ENCODE data around the gene CNOT9. TPM values are rescaled to one million over a fixed set of nuclear protein-coding genes. Genes with fewer than 3 reads are reported as not detected.
"Not testable (repeated sequence)": the region's sequence is repeated elsewhere in the genome, so short reads cannot be mapped to it uniquely, and the experiment has no call there.

Gene CNOT9
- total RNA-seq, result 29.4 and 43.9 TPM in 2 replicates

- peak; percentile 88 for DNase-seq (ENCODE audit: low read depth)
Observed at GRCh38 chr2:218568190-218569037, at the start of gene CNOT9, which contains the start of gene USP37. TSS of gene CNOT9 (plus strand) at chr2:218568839. CDS start at chr2:218568955, 116 bp downstream. TSS of gene USP37 (minus strand) at chr2:218568351. CDS start at chr2:218558653, 9,698 bp downstream.

GRCh38 chr2:218518876-218519275 lies 49.8 kb upstream of the CNOT9 start:
- DNase-seq (ENCODE audit: low read depth), result no peak

GRCh38 chr2:218523651-218524050 lies 45.0 kb upstream of the CNOT9 start:
- no peak for DNase-seq (ENCODE audit: low read depth)

- not testable (repeated sequence) for DNase-seq (ENCODE audit: low read depth)
Observed at GRCh38 chr2:218528409-218528808, 40.2 kb upstream of the CNOT9 start.

- no peak for DNase-seq (ENCODE audit: low read depth)
Observed at GRCh38 chr2:218529990-218530389, 38.6 kb upstream of the CNOT9 start.

GRCh38 chr2:218536804-218537494 lies 31.7 kb upstream of the CNOT9 start:
- DNase-seq (ENCODE audit: low read depth), result peak; percentile 48

GRCh38 chr2:218540015-218540414 lies 28.6 kb upstream of the CNOT9 start:
- no peak for DNase-seq (ENCODE audit: low read depth)

GRCh38 chr2:218546012-218546411 lies 22.6 kb upstream of the CNOT9 start:
- DNase-seq (ENCODE audit: low read depth), result no peak

GRCh38 chr2:218547511-218547910 lies 21.1 kb upstream of the CNOT9 start:
- no peak for DNase-seq (ENCODE audit: low read depth)

GRCh38 chr2:218547978-218548377 lies 20.7 kb upstream of the CNOT9 start:
- no peak for DNase-seq (ENCODE audit: low read depth)

- DNase-seq (ENCODE audit: low read depth), result not testable (repeated sequence)
Observed at GRCh38 chr2:218554225-218554624, 14.4 kb upstream of the CNOT9 start.

GRCh38 chr2:218555527-218555926 lies 13.1 kb upstream of the CNOT9 start:
- DNase-seq (ENCODE audit: low read depth), result no peak

- DNase-seq (ENCODE audit: low read depth), result no peak
Observed at GRCh38 chr2:218557941-218558340, 10.7 kb upstream of the CNOT9 start.

GRCh38 chr2:218558986-218559385 lies 9.7 kb upstream of the CNOT9 start:
- DNase-seq (ENCODE audit: low read depth), result no peak

- DNase-seq (ENCODE audit: low read depth), result no peak
Observed at GRCh38 chr2:218564056-218564455, 4.6 kb upstream of the CNOT9 start.

- DNase-seq (ENCODE audit: low read depth), result no peak
Observed at GRCh38 chr2:218566296-218566695, 2.3 kb upstream of the CNOT9 start.

GRCh38 chr2:218567797-218568189 lies 846 bp upstream of the CNOT9 start:
- DNase-seq (ENCODE audit: low read depth), result peak; percentile 11

- peak; percentile 67 for DNase-seq (ENCODE audit: low read depth)
Observed at GRCh38 chr2:218569038-218569431, 396 bp downstream of the CNOT9 start.

- DNase-seq (ENCODE audit: low read depth), result peak; percentile 61
Observed at GRCh38 chr2:218569661-218570500, 1.2 kb downstream of the CNOT9 start.

GRCh38 chr2:218570850-218571249 lies 2.2 kb downstream of the CNOT9 start:
- peak; percentile 17 for DNase-seq (ENCODE audit: low read depth)

GRCh38 chr2:218576854-218577253 lies 8.2 kb downstream of the CNOT9 start:
- no peak for DNase-seq (ENCODE audit: low read depth)

Data from renal cortical epithelial cell (primary cell).